Neuronal stem cell (in vitro differentiated cells): Measurements from ENCODE around the gene KRTAP25-1. TPM values are rescaled to one million over a fixed set of nuclear protein-coding genes. Genes with fewer than 3 reads are reported as not detected.

ENCODE experiments used
- DNase-seq: peaks from one replicate; pipeline ENCODE4 v3.0.0-alpha.2; 2013; ENCODE audit warnings: low spot score
- H2AFZ ChIP-seq: one replicate; pipeline ENCODE4 v1.6.1; 2013; ENCODE audit warnings: mild to moderate bottlenecking, low read length, inconsistent platforms
- H2AK5ac ChIP-seq: 2 replicates; pipeline ENCODE4 v1.6.1; 2013; ENCODE audit warnings: low read depth, mild to moderate bottlenecking, inconsistent platforms, low read length, moderate library complexity, mixed read lengths
- H2BK120ac ChIP-seq: 2 replicates; pipeline ENCODE4 v1.6.1; 2013; ENCODE audit warnings: low read depth, mild to moderate bottlenecking, inconsistent platforms, low read length, moderate library complexity, mixed read lengths
- H2BK12ac ChIP-seq: one replicate; pipeline ENCODE4 v1.6.1; 2013; ENCODE audit warnings: low read length, inconsistent platforms
- H2BK15ac ChIP-seq: 2 replicates; pipeline ENCODE4 v1.6.1; 2013; ENCODE audit warnings: mild to moderate bottlenecking, low read length, inconsistent platforms, mixed read lengths
- H2BK5ac ChIP-seq: one replicate; pipeline ENCODE4 v1.6.1; 2013; ENCODE audit warnings: inconsistent platforms, mild to moderate bottlenecking, low read length, moderate library complexity
- H3K14ac ChIP-seq: one replicate; pipeline ENCODE4 v1.6.1; 2013; ENCODE audit warnings: low read length, inconsistent platforms
- H3K18ac ChIP-seq: 2 replicates; pipeline ENCODE4 v1.6.1; 2013; ENCODE audit warnings: low read length, inconsistent platforms
- H3K23ac ChIP-seq: 2 replicates; pipeline ENCODE4 v1.6.1; 2013; ENCODE audit warnings: low read depth, mild to moderate bottlenecking, mixed read lengths, low read length, inconsistent platforms; ENCODE audit not compliant: poor library complexity
- H3K27ac ChIP-seq: replicated peaks from 3 replicates; pipeline ENCODE4 v1.5.1; 2013; ENCODE audit warnings: low read length, inconsistent platforms
- H3K27me3 ChIP-seq, 3 experiments: 2 replicates each; pipeline ENCODE4 v1.6.1; 2013; ENCODE audit warnings: low read length in 3 of 3, mild to moderate bottlenecking in 2 of 3, inconsistent platforms in 1 of 3, low read depth in 1 of 3, mixed read lengths in 1 of 3, moderate library complexity in 1 of 3; ENCODE audit not compliant: control insufficient read depth in 3 of 3, insufficient read depth in 3 of 3
- H3K36me3 ChIP-seq, 2 donors: replicated peaks in 1 of 2; 2 replicates each; pipeline ENCODE4 v1.6.1; 2013; ENCODE audit warnings: low read length in 2 of 2; ENCODE audit not compliant: control insufficient read depth in 2 of 2, insufficient read depth in 2 of 2
- H3K4ac ChIP-seq: 2 replicates; pipeline ENCODE4 v1.6.1; 2013; ENCODE audit warnings: inconsistent platforms, mild to moderate bottlenecking, low read length, moderate library complexity
- H3K4me1 ChIP-seq, 2 donors: 1 replicate in 1 of 2; 2 replicates in 1 of 2; pipeline ENCODE4 v1.6.1; 2013; ENCODE audit warnings: low read length in 2 of 2, low read depth in 1 of 2; ENCODE audit not compliant: control insufficient read depth in 2 of 2, insufficient read depth in 1 of 2
- H3K4me2 ChIP-seq: one replicate; pipeline ENCODE4 v1.6.1; 2013; ENCODE audit warnings: mild to moderate bottlenecking, low read length, inconsistent platforms; ENCODE audit not compliant: insufficient read depth, poor library complexity, severe bottlenecking
- H3K4me3 ChIP-seq, 2 donors: 2 replicates each; pipeline ENCODE4 v1.5.1; 2013; ENCODE audit warnings: low read length in 2 of 2, mild to moderate bottlenecking in 2 of 2, inconsistent platforms in 1 of 2, moderate library complexity in 1 of 2
- H3K79me1 ChIP-seq: one replicate; pipeline ENCODE4 v1.6.1; 2013; ENCODE audit warnings: low read depth, mild to moderate bottlenecking, inconsistent platforms, low read length, moderate library complexity
- H3K9ac ChIP-seq: one replicate; pipeline ENCODE4 v1.6.1; 2013; ENCODE audit warnings: mild to moderate bottlenecking, low read depth, low read length, inconsistent platforms; ENCODE audit not compliant: poor library complexity
- H3K9me3 ChIP-seq, 2 donors: replicated peaks in 1 of 2; 2 replicates each; pipeline versions ENCODE3 to v1.6.1; 2013; ENCODE audit warnings: low read length in 2 of 2, mild to moderate bottlenecking in 2 of 2, inconsistent platforms in 1 of 2, low read depth in 1 of 2, mixed read lengths in 1 of 2, moderate library complexity in 1 of 2; ENCODE audit not compliant: control insufficient read depth in 2 of 2, insufficient read depth in 1 of 2
- H4K8ac ChIP-seq: one replicate; pipeline ENCODE4 v1.6.1; 2013; ENCODE audit warnings: low read depth, mild to moderate bottlenecking, inconsistent platforms, low read length, moderate library complexity
- H4K91ac ChIP-seq: one replicate; pipeline ENCODE4 v1.6.1; 2013; ENCODE audit warnings: low read length, low read depth, mild to moderate bottlenecking, inconsistent platforms; ENCODE audit not compliant: poor library complexity
- WGBS, 2 donors: extraction: QIAGEN DNeasy Blood & Tissue Kit; methylation state at CpG; one replicate each; pipeline ENCODE4 v1.1.7; 2013; ENCODE audit warnings: missing lambda C conversion rate in 2 of 2, mixed read lengths in 1 of 2; ENCODE audit not compliant: insufficient read length in 2 of 2, insufficient replicate concordance in 1 of 2; ENCODE audit errors: extremely low coverage in 2 of 2; 5-methylcytosine and 5-hydroxymethylcytosine counted together
- polyA plus RNA-seq, 2 experiments: library from polyadenylated mRNA; stranded (reverse); fragments of 200-250 nt; gene quantifications; one replicate each; pipeline ENCODE4 v1.2.3, GENCODE V29; 2013

Gene KRTAP25-1
- polyA plus RNA-seq (2013, experiment 1 of 2), result not detected
- not detected for polyA plus RNA-seq (2013, experiment 2 of 2)

- Histone ChIP-seq H4K8ac (no peak within 1 kb of the TSS), H3K36me3 (no peaks in the 10 kb centered on the region), H3K4ac (no peak within 1 kb of the TSS), H2BK15ac (no peak within 1 kb of the TSS), H2AFZ (no peak within 1 kb of the TSS), H2BK5ac (no peak within 1 kb of the TSS), H3K14ac (no peak within 1 kb of the TSS), H3K9me3 (no peaks in the 10 kb centered on the region), H3K9ac (no peak within 1 kb of the TSS), H4K91ac (no peak within 1 kb of the TSS), H3K79me1 (no peaks in the 10 kb centered on the region), H3K27ac (no peak within 1 kb of the TSS), H2AK5ac (no peak within 1 kb of the TSS), H2BK12ac (no peak within 1 kb of the TSS), H3K18ac (no peak within 1 kb of the TSS), H3K23ac (no peak within 1 kb of the TSS), H2BK120ac (no peak within 1 kb of the TSS), H3K4me1 (no peaks in the 10 kb centered on the region), H3K4me3 (no peak within 1 kb of the TSS), H3K4me2 (no peak within 1 kb of the TSS), H3K27me3 (no peaks in the 10 kb centered on the region)
- DNase-seq, result no peak
- no CpG with 5 or more reads among the region's 2 CpGs for WGBS, 2 donors
Observed at GRCh38 chr21:30289215-30289614, at the start of gene KRTAP25-1. TSS of gene KRTAP25-1 (minus strand) at chr21:30289514. CDS start at chr21:30289490, 24 bp downstream.

- H3K27me3 ChIP-seq, result no peaks in the 10 kb centered on the region
- no CpG with 5 or more reads among the region's 4 CpGs for WGBS, 2 donors
Observed at GRCh38 chr21:30338717-30339116, 49.4 kb upstream of the KRTAP25-1 start.

GRCh38 chr21:30337772-30338171, 48.5 kb upstream of the KRTAP25-1 start:
- Histone ChIP-seq H3K14ac (no peak overlapping the region), H3K18ac (no peak overlapping the region), H2BK12ac (no peak overlapping the region), H2BK15ac (no peak overlapping the region), H3K79me1 (no peaks in the 10 kb centered on the region), H3K9me3 (no peaks in the 10 kb centered on the region), H2BK120ac (no peak overlapping the region), H3K4me3 (no peak overlapping the region), H4K8ac (no peak overlapping the region), H2AK5ac (no peak overlapping the region), H2BK5ac (no peak overlapping the region), H3K4me2 (no peak overlapping the region), H3K4me1 (no peaks in the 10 kb centered on the region), H3K36me3 (no peaks in the 10 kb centered on the region), H3K23ac (no peak overlapping the region), H3K9ac (no peak overlapping the region), H3K27ac (no peak overlapping the region), H4K91ac (no peak overlapping the region), H3K27me3 (no peaks in the 10 kb centered on the region), H2AFZ (no peak overlapping the region), H3K4ac (no peak overlapping the region)
- no peak for DNase-seq

More at GRCh38 chr21:30338717-30339116, 49.4 kb upstream of the KRTAP25-1 start:
- Histone ChIP-seq H3K14ac (no peak overlapping the region), H3K9me3 (no peaks in the 10 kb centered on the region), H2BK120ac (no peak overlapping the region), H4K8ac (no peak overlapping the region), H2AK5ac (no peak overlapping the region), H2BK12ac (no peak overlapping the region), H2BK5ac (no peak overlapping the region), H3K4ac (no peak overlapping the region), H3K27ac (no peak overlapping the region), H3K36me3 (no peaks in the 10 kb centered on the region), H2BK15ac (no peak overlapping the region), H3K4me2 (no peak overlapping the region), H3K4me3 (no peak overlapping the region), H3K23ac (no peak overlapping the region), H3K18ac (no peak overlapping the region), H3K79me1 (no peaks in the 10 kb centered on the region), H3K9ac (no peak overlapping the region), H4K91ac (no peak overlapping the region), H3K4me1 (no peaks in the 10 kb centered on the region), H2AFZ (no peak overlapping the region)
- DNase-seq, result no peak

GRCh38 chr21:30337276-30337744, 48.0 kb upstream of the KRTAP25-1 start, which contains the start of gene KRTAP27-1:
TSS of gene KRTAP27-1 (minus strand) at chr21:30337694. CDS start at chr21:30337668, 26 bp downstream.
- H3K9me3 ChIP-seq, result no peaks in the 10 kb centered on the region
- no peak for DNase-seq
- no peak within 1 kb of the TSS for H2AK5ac ChIP-seq
- H3K18ac ChIP-seq, result no peak within 1 kb of the TSS
- H3K4me3 ChIP-seq, result no peak within 1 kb of the TSS
- no peak within 1 kb of the TSS for H2BK120ac ChIP-seq
- H3K27me3 ChIP-seq, result no peaks in the 10 kb centered on the region
- WGBS, 2 donors, result no CpG with 5 or more reads among the region's 6 CpGs
- H3K79me1 ChIP-seq, result no peaks in the 10 kb centered on the region
- H4K8ac ChIP-seq, result no peak within 1 kb of the TSS
- H3K4me2 ChIP-seq, result no peak within 1 kb of the TSS
- no peak within 1 kb of the TSS for H3K14ac ChIP-seq
- H3K36me3 ChIP-seq, result no peaks in the 10 kb centered on the region
- H3K9ac ChIP-seq, result no peak within 1 kb of the TSS
- no peak within 1 kb of the TSS for H3K23ac ChIP-seq
- no peak within 1 kb of the TSS for H3K4ac ChIP-seq
- H2BK5ac ChIP-seq, result no peak within 1 kb of the TSS
- H2BK12ac ChIP-seq, result no peak within 1 kb of the TSS
- no peak within 1 kb of the TSS for H3K27ac ChIP-seq
- no peak within 1 kb of the TSS for H2AFZ ChIP-seq
- H4K91ac ChIP-seq, result no peak within 1 kb of the TSS
- no peaks in the 10 kb centered on the region for H3K4me1 ChIP-seq
- no peak within 1 kb of the TSS for H2BK15ac ChIP-seq
